HG03439 (cell line): ENCODE measurements around the gene OR5K2.

Source experiments
- ATAC-seq: cut with Tn5 transposase; IDR thresholded peaks from one replicate; pipeline ENCODE4 v1.9.1; 2021; ENCODE audit warnings: mild to moderate bottlenecking, moderate library complexity; ENCODE audit not compliant: unreplicated experiment

Gene OR5K2

GRCh38 chr3:98497381-98497780 is at the start of gene OR5K2:
Gene OR5K2 (plus strand): TSS chr3:98497681. CDS start chr3:98497681, 0 bp downstream.
- no peak for ATAC-seq

GRCh38 chr3:98449606-98450193 is 47.8 kb upstream of the OR5K2 start:
- no peak for ATAC-seq

- ATAC-seq: no peak
Observed at GRCh38 chr3:98450372-98450771, 47.1 kb upstream of the OR5K2 start.

- ATAC-seq: no peak
Observed at GRCh38 chr3:98453827-98454226, 43.7 kb upstream of the OR5K2 start.

- no peak for ATAC-seq
Observed at GRCh38 chr3:98454929-98455328, 42.6 kb upstream of the OR5K2 start.

- ATAC-seq: no peak
Observed at GRCh38 chr3:98457543-98457942, 39.9 kb upstream of the OR5K2 start.

- ATAC-seq: no peak
Observed at GRCh38 chr3:98460220-98460619, 37.3 kb upstream of the OR5K2 start.

- no peak for ATAC-seq
Observed at GRCh38 chr3:98462901-98463300, 34.6 kb upstream of the OR5K2 start, which contains the start of gene OR5K1. Gene OR5K1 (plus strand): TSS chr3:98463201. CDS start chr3:98469577, 6,376 bp downstream.

GRCh38 chr3:98482717-98483482 is 14.6 kb upstream of the OR5K2 start:
- ATAC-seq: no peak

- ATAC-seq: no peak
Observed at GRCh38 chr3:98483626-98484025, 13.9 kb upstream of the OR5K2 start.

- no peak for ATAC-seq
Observed at GRCh38 chr3:98500019-98500418, 2.5 kb downstream of the OR5K2 start.

GRCh38 chr3:98501270-98501669 is 3.8 kb downstream of the OR5K2 start:
- ATAC-seq: no peak

- no peak for ATAC-seq
Observed at GRCh38 chr3:98501863-98502576, 4.5 kb downstream of the OR5K2 start.

GRCh38 chr3:98504539-98504938 is 7.1 kb downstream of the OR5K2 start:
- ATAC-seq: no peak

GRCh38 chr3:98508582-98508981 is 11.1 kb downstream of the OR5K2 start:
- ATAC-seq: no peak

- no peak for ATAC-seq
Observed at GRCh38 chr3:98512576-98512975, 15.1 kb downstream of the OR5K2 start.

GRCh38 chr3:98513091-98513511 is 15.6 kb downstream of the OR5K2 start:
- no peak for ATAC-seq

GRCh38 chr3:98513736-98514135 is 16.3 kb downstream of the OR5K2 start:
- ATAC-seq: no peak

GRCh38 chr3:98514948-98515347 is 17.5 kb downstream of the OR5K2 start:
- ATAC-seq: no peak

GRCh38 chr3:98518816-98519215 is 21.3 kb downstream of the OR5K2 start:
- ATAC-seq: no peak

GRCh38 chr3:98519351-98519750 is 21.9 kb downstream of the OR5K2 start:
- ATAC-seq: no peak
